HS-5 (cell line): ENCODE measurements around the gene FBXW8.

Experiments used
- DNase-seq: peaks from one replicate; pipeline ENCODE4 v3.0.0-alpha.2; 2012; ENCODE audit warnings: low read depth

Gene FBXW8

DNA sequence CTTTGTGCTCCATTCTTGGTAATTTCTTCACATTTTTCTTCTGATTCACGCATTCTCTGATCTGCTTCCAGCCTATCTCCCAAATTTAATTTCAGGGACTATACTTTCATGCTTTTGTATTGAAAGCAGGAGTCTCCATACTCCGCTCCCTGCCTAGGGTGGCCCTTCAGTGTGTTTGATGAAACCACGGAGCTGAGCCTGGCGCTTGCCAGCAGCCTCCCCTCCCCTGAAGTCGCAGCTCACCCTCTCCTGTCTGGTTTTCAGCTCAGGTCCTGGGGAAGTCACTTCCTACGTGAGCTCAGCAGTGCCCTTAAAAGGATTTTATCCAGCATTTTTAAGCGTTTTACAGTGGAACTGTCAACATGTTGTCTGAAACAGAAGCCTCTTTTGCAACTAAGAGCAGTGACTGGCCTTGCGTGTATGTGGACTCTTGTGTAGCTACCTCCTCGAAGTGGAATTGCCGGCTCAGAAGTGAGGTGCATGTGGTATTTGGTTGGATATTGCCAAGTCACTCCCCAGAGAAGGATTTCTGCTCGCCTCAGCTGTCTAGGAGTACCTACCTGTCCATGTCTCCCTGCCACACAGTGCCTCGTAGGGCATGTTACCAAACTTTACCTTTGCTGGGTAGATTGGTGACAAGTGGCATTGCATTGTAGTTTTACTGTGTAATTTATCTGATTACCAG is 109.9 kb downstream of the FBXW8 start:
- DNase-seq, result no peak

DNA sequence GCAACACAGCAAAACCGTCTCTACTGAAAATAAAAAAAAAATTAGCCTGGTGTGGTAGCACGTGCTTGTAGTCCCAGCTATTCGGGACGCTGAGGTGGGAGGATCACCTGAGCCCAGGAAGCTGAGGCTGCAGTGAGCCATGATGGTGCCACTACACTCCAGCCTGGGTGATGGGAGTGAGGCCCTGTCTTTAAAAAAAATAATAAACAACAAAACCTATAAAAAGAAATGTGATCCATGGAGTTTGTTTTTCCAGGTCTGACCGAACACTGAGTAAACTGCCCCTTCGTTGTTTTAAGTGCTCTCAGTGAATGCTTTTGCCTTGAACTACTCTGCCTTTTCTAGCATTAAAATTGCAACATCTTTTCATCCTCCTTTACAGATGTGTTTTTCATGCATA is 111.7 kb downstream of the FBXW8 start:
- no peak for DNase-seq

DNA sequence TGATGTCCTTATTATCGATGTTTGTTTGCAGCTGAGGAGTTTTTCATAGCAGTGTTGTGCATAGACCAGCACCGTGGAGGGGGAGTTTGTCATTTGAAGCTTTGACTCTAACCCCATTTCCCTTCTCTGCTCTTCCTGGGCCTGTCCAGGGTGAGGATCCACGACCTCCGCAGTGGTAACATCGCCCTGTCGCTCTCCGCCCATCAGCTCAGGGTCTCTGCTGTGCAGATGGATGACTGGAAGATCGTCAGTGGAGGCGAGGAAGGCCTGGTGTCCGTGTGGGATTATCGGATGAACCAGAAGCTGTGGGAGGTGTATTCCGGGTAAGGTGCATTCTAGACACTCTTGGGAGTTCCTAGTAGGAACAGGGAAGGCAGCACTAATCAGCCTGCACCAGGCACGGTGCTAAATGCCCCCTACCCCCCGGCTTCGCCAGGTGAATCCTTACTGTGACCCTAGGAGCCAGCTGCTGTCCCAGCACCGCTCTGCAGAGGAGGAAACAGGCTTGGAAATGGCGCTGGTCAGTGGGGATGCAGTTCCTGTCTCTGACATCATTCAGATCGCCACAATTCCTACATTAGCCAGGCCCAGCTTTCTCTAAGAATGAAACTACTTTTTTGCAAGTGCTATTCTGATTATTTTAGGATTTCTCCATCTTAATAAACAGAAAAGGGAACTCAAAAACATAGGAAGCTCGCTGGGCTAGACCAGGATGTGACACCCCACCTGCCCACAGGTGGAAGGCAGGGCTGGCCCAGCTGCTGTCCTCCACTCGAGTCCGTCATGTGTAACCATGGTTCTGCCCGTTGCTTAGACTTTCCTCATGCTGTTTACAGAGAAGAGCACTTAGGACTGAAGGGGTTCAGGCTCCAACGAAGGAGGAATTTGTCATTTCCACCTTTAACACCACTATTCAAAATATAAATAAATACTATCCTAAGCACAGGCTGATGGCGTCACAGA is 113.5 kb downstream of the FBXW8 start:
- no peak for DNase-seq

DNA sequence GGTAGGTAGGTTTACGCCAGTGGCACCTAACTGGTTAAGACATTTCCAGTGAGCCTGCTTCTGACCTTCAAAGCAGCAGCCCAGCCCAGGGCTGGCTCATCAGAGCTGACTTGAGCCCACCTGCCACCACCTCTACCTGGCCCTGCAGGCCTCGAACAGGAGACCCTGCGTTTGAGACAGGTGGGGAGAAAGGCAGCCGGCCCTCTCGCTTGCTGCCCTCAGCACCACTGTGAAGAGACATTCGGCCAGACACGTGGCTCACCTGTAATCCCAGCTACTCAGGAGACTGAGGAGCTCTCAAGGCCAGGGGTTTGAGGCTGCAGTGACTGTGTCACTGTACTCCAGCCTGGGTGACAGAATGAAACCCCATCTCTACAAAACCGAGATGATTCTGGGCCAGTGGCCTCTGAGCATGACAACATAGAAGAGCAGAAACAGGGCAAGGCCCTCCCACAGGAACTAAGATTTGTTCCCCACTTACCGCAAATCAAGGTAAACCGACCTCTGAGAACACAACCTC is 114.3 kb downstream of the FBXW8 start:
- DNase-seq, result no peak

DNA sequence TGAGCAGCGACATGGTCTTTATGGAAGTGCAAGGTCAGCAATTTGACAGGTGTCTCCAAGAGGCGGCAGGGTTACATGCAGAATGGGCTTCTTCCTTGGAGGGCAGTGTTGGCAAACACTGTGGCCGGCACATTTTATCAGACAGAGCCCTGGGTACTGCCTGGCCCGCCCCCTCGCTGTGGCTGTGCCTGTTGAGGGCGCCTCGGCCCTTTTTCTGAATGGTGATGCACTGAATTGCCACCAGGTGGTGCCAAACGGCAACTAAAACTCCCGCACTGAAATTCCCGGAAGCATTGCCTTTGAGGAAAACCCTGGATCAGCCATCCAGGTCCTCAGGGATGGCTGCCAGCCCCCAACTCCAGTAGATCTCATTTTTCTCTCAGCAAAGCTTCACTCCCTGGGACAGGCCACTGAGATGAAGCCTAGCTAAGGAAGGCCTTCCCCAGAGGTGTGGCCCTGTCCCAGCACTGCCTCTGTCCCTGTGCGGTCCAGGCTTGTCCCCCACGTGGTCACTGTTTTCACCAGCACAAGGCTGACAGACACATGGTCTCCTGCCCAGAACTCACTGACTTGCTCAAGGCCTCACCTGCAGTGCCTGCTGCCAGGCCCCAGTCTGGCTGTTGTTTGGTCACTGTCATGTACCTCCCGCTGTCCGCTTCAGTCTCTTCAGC is 114.9 kb downstream of the FBXW8 start:
- DNase-seq, result no peak

DNA sequence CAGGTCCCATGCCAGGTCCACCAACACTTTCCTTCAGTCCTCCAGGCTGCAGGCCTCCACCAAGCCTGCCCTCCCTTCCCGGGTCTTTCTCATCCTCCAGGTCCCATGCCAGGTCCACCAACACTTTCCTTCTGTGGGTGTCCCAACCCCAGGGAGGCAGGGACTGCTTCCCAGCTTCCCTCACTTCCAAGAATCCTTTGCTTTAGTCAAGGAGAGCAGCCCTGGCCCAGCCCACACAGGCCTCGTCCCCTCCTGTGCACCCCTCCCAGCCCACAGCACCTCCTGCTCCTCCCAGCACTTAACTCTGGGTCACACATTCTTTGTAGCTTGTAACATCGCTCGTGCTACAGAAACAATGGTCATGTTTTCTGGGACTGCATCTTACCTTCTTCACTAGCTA is 115.6 kb downstream of the FBXW8 start:
- DNase-seq, result no peak

DNA sequence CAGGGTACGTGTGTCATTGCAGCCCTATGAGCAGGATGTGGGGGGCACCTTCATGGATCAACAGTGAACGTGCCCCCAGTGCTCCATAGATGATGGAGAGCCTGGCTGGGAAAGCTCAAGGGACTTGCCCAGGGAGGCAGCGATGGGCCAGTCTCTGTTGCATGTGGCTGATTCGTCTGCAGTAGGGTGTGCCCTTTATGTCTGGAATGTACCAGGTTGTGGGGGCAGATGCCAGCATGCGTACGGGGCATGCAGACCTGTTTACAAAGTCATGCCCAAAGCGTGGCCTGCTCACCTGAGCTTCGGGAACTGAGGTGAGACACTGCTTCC is 116.1 kb downstream of the FBXW8 start:
- DNase-seq, result no peak

DNA sequence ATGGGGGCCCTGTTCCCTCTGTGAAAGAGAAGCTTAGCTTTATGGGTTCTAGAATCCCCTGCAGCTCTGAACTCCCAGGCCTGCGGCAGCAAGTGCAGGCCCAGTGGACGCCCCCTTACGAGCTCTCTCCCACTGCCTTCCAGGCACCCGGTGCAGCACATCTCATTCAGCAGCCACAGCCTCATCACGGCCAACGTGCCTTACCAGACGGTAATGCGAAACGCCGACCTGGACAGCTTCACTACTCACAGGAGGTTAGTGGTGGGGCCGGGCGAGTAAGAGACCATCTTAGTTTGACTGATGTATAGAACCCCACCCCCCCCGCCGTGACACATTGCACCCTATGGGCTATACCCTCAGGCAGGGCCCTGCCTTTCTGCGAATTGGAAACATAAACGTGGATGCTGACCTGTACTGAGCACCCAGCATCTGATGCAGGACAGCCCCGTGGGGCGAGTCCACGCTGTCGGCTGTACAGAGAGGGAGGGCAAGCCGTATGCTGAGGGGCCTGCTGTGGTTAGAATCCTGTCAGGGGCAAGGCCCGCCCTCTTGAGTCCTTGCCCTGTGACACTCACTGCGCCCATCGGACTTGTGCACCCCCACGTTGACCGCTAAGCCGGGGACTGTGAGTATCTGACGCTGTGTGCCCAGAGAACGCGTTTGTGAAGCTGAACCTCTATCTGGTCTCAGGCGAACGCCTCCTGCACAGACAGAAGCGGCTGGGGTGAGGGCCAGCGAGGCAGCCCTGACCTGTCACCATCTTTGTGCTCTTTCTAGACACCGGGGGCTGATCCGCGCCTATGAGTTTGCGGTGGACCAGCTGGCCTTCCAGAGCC is 116.7 kb downstream of the FBXW8 start:
- DNase-seq, result no peak

DNA sequence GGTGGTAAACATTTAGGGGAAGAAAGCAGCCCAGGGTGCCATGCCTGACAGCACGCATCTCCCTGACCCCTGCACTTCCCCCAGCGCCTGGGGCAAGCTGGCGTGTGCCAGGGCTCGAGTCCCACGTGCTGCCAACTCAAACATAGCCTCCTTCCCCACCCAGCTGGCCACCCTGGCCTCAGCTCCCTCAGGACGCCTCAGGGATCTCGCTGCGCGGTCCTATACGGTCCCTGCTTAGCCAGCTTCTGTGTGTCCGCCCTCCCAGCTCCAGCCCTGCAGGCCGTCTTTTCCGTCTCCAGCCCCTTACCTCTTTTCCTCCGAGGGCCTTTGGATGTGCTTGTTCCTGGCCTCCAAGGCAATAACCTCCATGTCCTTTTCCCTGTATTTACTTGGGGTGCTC is 117.5 kb downstream of the FBXW8 start:
- no peak for DNase-seq

DNA sequence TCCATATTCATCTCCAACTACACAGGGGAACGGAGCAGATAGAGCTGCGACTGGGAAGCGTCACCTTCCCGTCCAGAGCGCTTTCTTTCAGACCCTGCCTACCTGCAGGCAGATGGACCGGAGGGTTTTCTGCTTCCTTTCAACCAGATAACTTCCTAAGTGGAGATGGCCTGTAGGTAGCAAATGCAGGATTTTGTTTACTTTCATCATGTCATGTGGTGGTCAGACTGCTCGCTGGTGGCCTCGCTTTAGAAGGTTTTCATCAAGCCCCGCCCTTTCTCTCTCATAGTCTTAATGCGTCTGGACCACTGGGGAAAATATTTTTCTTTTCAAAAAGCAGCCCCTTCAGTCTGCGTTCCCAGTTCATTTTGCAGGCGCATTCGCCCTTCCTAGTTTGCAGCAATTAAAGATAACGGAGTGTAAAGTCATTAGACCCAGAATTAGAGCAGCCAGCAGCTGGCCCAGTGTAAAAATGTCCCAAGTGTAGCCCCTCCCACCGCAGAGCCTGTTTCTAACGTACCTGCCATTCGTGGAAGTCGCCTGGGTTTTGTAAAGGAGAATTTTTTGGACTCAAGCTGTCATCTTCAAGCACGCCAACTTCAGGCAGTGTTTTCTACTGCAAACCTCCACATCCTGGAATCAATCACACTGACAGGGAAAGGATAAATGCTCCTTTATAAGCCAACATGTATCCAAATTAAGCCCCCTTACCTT is 119.6 kb downstream of the FBXW8 start:
- no peak for DNase-seq

DNA sequence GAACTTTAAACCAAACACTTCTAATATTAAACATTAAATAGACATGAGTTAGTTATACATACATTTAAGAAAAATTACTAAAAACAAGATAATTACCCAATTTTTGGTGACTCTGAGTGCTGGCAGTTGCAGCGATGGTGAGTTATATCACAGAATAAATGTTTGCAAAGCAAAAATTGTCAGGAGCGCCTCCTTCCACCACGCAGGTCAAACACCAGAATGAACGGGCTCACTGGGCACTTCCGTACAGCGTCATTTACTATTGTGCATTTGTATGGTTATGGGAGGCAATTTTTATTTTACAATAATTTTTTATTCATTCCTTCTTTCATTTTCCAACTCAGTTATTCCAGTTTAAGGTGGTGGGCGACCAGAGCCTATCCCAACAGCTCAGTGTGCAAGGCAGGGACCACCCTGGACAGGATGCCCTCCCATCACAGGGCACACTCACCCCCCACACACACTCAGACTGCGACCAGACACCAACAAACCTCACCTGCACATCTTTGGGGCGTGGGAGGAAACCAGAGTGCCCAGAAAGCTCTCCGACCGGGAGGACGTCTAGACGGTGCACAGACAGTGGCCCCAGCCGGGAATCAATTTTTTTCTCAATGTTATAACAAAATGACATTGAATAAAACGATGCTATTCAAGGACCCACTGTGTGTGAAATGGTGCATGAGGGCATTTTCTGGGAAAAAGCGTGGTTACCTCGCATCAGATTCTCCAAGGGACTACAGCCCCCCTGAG is 121.3 kb downstream of the FBXW8 start:
- no peak for DNase-seq

DNA sequence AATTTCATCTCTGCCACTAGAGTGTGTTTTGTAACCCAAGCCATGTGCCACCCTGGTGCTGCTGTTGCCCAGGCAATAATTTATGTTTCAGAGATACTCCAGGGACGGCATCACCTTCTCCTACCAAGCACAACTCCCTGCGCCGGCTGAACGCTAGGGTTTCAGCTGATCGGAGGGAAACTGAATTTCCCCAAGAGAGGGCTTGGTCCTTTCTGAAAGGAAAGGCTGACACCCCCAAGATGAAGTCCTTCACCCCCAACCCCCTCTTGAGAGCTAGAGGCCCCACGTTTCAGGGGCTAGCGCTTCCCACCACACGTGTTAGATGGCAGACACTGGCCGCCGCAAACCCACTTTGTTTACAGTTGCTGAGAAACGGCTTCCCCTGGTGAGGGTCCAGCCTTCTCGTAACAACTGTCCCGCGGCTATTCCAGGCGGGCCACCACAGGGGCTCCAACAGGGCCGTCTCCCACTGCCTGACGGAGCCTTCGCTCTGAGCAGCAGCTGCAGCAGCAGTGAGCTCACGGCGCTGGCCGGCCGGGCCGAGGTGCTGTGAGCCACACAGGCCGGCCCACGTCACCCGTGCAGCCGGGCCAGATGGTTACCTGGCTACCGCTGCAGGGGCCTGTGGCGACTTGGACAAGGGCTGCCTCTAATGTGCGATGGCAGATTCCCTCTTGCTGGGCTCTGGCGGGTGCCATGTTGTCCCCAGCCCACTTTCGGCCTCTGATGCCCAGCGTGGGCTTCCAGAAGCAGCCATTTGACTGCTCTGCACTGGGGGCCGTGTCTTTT is 122.0 kb downstream of the FBXW8 start:
- no peak for DNase-seq

DNA sequence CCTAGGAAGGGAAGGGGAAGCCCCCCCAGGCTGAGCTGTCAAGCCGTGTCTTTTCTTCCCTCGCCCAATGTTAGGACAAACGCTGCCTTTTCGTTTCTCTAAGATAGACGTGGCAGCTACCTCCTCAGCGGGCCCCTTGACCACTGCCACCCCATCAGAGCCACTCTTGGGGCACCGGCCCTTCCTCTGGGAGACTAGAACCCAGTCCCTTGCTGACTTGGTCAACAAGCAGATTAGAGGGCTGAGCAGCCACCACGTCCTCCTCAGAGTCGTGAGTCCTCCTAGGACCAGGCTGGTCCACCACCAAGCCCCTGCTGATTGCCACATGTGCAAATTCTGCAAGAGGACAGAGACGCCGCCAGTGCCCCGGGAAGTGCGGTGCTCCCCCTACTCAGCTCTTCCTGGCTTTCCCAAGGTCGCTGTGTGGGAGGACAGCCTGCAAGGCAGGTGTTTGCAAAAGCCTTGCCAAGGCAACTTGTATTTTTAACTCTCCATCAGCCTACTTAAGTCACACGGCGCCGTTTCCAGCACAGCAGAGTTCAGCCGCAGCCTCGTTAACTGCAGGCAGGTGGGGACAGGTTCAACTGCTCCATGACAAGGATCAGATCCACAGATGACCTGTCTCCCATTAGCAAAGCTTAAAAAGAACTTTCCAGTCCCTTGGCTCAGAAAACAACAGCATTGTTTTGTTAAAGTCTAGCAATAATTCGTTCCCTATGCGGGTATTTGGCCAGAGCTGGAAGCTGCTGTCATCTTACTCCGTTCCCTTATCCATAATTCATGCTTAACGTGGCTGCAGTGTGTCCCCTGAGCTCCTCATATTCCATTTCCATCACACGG is 122.9 kb downstream of the FBXW8 start:
- no peak for DNase-seq

DNA sequence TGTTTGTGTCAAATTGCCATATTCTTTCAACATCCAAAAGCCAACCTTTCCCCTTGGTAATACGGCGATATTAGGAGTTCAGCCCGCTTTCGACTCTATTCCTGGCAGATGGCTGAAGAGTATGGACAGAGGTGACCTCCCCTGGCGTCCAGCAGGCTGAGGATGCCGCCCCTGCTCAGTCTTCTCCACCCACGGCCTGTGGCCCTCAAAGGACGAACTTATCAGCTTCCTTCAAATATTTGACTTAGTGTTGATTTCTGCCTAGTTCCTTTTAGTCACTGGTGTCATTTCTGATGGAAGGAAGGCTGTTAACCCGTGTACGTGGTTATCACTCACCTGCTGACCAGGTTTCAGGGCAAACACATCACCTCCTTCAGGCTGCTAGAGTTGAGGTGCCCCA is 123.5 kb downstream of the FBXW8 start:
- no peak for DNase-seq

DNA sequence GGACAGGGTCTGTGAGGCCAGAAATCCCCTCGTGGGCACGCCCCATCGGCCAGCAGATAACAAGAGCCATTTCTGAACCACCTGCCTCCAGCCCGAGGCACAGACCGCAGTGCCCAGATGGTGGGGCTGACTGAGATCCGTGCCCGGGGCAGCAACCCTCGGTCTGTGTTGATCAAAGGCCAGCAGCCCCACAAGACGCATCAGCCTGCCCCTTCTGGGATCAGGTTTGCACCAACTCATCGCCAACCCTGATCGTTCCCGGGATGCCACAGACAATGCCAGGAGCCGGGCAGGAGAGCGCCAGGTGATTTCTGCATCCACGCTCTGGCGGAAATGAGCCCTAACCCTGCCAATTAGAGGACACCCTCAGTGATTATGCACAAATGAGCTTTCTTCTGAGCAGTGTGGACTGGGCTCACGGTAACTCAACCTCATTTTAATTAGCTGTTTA is 124.0 kb downstream of the FBXW8 start:
- DNase-seq, result no peak

DNA sequence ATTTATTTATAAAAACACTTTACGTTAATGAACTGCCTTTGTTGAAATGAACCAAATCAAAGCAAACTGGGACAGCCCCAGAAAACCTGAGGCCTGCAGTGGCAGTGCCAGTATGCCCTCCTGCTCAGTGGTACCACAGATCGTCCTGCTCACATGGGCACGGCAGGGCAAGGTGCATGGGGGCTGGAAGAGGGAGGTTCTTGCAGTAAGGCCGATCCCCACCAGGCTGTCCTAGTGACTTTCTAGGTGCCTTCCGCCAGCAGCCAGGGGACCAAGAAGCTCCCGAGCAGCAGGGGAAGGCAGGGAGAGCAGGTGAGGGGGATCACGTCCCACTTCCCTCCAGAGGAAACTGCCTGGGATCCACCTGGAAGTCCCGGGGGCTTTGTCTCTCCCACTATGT is 124.5 kb downstream of the FBXW8 start:
- DNase-seq, result no peak

DNA sequence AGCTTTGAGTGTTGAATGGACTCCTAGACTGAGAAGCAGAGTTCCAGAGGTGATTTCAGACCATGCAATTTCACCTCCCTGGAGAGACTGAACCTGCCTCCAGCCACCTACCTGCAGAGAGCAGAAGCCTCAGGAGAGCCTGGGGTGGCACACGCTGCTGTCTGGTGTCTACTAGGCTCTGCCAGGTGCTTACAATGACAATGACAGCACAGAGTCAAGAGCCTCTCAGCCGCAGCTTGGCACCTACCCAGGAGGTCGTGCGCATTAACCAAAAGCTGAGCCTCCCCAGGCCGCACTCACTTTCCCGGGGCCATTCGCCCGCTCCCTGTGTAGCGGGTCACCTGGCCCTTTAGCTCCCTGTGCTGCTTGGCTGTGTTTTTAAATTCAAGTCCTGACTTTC is 125.3 kb downstream of the FBXW8 start:
- no peak for DNase-seq

DNA sequence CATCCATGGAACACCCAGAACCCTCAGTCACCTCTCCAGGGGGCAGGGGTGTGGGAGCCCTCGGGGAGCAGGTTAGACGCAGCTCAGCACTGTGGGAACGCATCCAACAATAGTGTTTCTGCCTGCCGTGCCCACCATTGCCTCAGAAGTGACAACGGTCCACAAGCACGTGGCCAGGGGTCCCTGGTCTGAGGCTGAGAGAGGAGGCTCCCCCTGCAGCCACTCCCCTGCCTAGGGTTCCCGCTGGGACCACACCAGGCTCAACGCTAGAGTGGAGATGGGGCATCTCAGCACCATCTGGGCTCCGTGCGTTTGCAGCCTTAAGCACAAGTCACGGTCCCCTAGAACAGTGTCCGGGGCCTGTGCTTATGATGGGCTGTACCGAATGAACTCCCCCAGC is 125.8 kb downstream of the FBXW8 start:
- DNase-seq, result no peak
